HepG2 (cell line): ENCODE data around the gene ZNF582. TPM values are rescaled to one million over a fixed set of nuclear protein-coding genes. Genes with fewer than 3 reads are reported as not detected.
A peak's percentile ranks its signal among the peaks of the same experiment; 100 is the strongest.

ENCODE experiments used
- ARID2 ChIP-seq: sonication (generic); formaldehyde crosslinking; IDR thresholded peaks from 2 replicates; pipeline ENCODE4 v1.8.1; 2022; ENCODE audit warnings: mild to moderate bottlenecking, missing genetic modification reagents, borderline replicate concordance
- FOXA1 ChIP-seq, 2 experiments: fragments of 450-650 bp in 1 of 2; sonication (generic) in 1 of 2; formaldehyde crosslinking in 1 of 2; IDR thresholded peaks; 2 replicates each; pipeline versions ENCODE4 v1.4.0 to v1.6.1; 2016 to 2020; ENCODE audit warnings: missing genetic modification reagents in 1 of 2
- KIAA2018 ChIP-seq: sonication (generic); formaldehyde crosslinking; IDR thresholded peaks from 2 replicates; pipeline ENCODE4 v1.5.0; 2020; ENCODE audit warnings: mild to moderate bottlenecking, missing genetic modification reagents, borderline replicate concordance
- MEF2D ChIP-seq: sonication (generic); formaldehyde crosslinking; IDR thresholded peaks from 2 replicates; pipeline ENCODE4 v1.5.1; 2020; ENCODE audit warnings: mild to moderate bottlenecking, missing genetic modification reagents
- MIER3 ChIP-seq: IDR thresholded peaks from 2 replicates; pipeline ENCODE4 v1.6.1; 2016; ENCODE audit warnings: missing compliant biosample characterization, borderline replicate concordance
- SKI ChIP-seq: fragments of 450-650 bp; IDR thresholded peaks from one replicate; pipeline ENCODE4 v1.6.1; 2018; ENCODE audit warnings: mild to moderate bottlenecking; ENCODE audit not compliant: partially characterized antibody
- SMC3 ChIP-seq: IDR thresholded peaks from 2 replicates; pipeline ENCODE4 v1.6.1; 2011; ENCODE audit warnings: low read length, improper control_type of control experiment
- TBX2 ChIP-seq: sonication (generic); formaldehyde crosslinking; IDR thresholded peaks from 2 replicates; pipeline ENCODE4 v1.5.0; 2020; ENCODE audit warnings: missing genetic modification reagents, mild to moderate bottlenecking, borderline replicate concordance
- YEATS4 ChIP-seq: sonication (generic); formaldehyde crosslinking; IDR thresholded peaks from 2 replicates; pipeline ENCODE4 v1.4.0; 2020; ENCODE audit warnings: missing genetic modification reagents, borderline replicate concordance
- ZNF383 ChIP-seq: sonication (generic); formaldehyde crosslinking; IDR thresholded peaks from 2 replicates; pipeline ENCODE4 v1.4.0; 2020; ENCODE audit warnings: missing genetic modification reagents, mild to moderate bottlenecking, borderline replicate concordance
- ZNF652 ChIP-seq: IDR thresholded peaks from 2 replicates; pipeline ENCODE4 v1.6.1; 2016; ENCODE audit warnings: low read depth, borderline replicate concordance
- polyA plus RNA-seq, 8 experiments: library from polyadenylated mRNA; depleted of rRNA in 3 of 8; stranded (reverse) in 7 of 8; unstranded in 1 of 8; fragments of >200 nt; fragmentation: Illumina TruSeq in 4 of 8; extraction: Trizol in 4 of 8; gene quantifications; 2 replicates each; pipeline versions ENCODE4 v1.2.1 to v1.2.3, GENCODE V29; 2011 to 2016; ENCODE audit warnings: low read depth in 4 of 8, missing spikeins in 1 of 8, mixed read lengths in 1 of 8; ENCODE audit not compliant: insufficient read depth in 1 of 8
- total RNA-seq, 5 experiments: library from RNA; depleted of rRNA; stranded (reverse); fragments of >200 nt; fragmentation: Illumina TruSeq; extraction: Trizol; gene quantifications; 2 replicates each; pipeline ENCODE4 v1.2.3, GENCODE V29; 2016; ENCODE audit warnings: low read depth in 1 of 5
- TF ChIP-seq, protein P1 (sequence below): sonication (generic); formaldehyde crosslinking; IDR thresholded peaks from 2 replicates; pipeline ENCODE4 v1.4.0; 2020; ENCODE audit warnings: missing genetic modification reagents
- TF ChIP-seq, protein P2 (sequence below), 2 experiments: fragments of 450-650 bp in 1 of 2; sonication (generic) in 1 of 2; formaldehyde crosslinking; IDR thresholded peaks; 2 replicates each; pipeline versions ENCODE4 v1.5.0 to v1.8.0; 2020 to 2022; ENCODE audit warnings: mild to moderate bottlenecking in 1 of 2, missing genetic modification reagents in 1 of 2

The ZNF582 gene
- total and polyA plus RNA-seq, 2 of the 13 experiments (the other 11 are each of a cell fraction or from before 2014, with no cell fraction given) = 0.83 to 1.6 TPM

DNA sequence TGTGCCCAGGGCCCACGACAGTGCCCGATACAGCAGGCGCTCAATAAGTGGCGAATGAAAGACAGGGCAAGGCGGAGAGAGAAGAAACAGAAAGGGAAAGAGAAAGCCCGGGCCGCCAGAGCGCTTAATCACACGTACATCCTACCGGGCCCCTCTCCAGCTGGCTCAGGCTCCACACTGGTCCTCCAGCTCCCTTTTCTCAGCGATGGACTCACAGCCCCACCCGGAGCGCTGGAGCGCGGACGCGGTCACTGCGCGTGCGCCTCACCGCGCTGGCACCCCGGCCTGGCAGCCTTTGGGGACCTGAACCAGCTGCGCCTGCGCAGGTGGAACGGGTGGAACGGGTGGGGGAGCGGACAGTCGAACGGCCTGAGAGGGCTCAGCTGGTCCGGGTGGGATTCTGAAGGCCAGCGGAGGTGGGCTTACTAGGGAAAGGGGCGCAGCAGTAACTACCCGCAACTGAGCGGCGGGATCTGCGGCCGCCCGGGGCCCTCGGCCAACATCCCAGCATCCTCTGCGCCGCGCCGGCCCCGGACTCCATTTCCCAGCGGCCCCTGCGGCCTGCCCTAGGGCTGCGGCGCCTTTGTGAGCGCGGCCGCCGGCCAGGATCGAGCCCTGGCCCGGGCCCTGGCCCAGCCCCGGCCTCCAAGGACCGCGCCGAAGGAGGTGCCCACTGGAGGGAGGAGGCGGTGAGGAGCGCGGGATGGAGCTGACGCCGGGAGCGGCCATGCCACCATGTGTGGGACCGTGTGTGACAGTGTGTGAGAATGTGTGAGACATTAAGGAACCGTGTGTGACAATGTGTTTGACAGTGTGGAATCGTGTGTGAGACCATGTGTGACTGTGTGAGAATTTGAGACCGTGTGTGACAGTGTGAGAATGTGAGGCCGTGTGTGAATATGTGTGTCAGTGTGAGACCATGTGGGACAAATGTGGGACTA, 10.7 kb upstream of the ZNF582 start, which contains the start of gene ZNF583 (continued):
- TF ChIP-seq, protein P1, sequence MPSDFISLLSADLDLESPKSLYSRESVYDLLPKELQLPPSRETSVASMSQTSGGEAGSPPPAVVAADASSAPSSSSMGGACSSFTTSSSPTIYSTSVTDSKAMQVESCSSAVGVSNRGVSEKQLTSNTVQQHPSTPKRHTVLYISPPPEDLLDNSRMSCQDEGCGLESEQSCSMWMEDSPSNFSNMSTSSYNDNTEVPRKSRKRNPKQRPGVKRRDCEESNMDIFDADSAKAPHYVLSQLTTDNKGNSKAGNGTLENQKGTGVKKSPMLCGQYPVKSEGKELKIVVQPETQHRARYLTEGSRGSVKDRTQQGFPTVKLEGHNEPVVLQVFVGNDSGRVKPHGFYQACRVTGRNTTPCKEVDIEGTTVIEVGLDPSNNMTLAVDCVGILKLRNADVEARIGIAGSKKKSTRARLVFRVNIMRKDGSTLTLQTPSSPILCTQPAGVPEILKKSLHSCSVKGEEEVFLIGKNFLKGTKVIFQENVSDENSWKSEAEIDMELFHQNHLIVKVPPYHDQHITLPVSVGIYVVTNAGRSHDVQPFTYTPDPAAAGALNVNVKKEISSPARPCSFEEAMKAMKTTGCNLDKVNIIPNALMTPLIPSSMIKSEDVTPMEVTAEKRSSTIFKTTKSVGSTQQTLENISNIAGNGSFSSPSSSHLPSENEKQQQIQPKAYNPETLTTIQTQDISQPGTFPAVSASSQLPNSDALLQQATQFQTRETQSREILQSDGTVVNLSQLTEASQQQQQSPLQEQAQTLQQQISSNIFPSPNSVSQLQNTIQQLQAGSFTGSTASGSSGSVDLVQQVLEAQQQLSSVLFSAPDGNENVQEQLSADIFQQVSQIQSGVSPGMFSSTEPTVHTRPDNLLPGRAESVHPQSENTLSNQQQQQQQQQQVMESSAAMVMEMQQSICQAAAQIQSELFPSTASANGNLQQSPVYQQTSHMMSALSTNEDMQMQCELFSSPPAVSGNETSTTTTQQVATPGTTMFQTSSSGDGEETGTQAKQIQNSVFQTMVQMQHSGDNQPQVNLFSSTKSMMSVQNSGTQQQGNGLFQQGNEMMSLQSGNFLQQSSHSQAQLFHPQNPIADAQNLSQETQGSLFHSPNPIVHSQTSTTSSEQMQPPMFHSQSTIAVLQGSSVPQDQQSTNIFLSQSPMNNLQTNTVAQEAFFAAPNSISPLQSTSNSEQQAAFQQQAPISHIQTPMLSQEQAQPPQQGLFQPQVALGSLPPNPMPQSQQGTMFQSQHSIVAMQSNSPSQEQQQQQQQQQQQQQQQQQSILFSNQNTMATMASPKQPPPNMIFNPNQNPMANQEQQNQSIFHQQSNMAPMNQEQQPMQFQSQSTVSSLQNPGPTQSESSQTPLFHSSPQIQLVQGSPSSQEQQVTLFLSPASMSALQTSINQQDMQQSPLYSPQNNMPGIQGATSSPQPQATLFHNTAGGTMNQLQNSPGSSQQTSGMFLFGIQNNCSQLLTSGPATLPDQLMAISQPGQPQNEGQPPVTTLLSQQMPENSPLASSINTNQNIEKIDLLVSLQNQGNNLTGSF (CRISPR knock-in tag) = no peak; the same call in 1 of the 2 replicates
- no peak for TF ChIP-seq ZNF383 (CRISPR knock-in tag)
- no peak for TF ChIP-seq KIAA2018
- TF ChIP-seq, protein P2, sequence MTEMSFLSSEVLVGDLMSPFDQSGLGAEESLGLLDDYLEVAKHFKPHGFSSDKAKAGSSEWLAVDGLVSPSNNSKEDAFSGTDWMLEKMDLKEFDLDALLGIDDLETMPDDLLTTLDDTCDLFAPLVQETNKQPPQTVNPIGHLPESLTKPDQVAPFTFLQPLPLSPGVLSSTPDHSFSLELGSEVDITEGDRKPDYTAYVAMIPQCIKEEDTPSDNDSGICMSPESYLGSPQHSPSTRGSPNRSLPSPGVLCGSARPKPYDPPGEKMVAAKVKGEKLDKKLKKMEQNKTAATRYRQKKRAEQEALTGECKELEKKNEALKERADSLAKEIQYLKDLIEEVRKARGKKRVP (CRISPR knock-in tag; IDR thresholded peaks at IDR 0.05) = peak in 1 of 2 experiments; percentile 49; a peak in 1 of 4 replicates
- no peak for TF ChIP-seq SKI
- TF ChIP-seq MEF2D (CRISPR knock-in tag) = no peak; the same call in 1 of the 2 replicates
- no peak for TF ChIP-seq FOXA1 (IDR thresholded peaks at IDR 0.05)
- no peak for TF ChIP-seq FOXA1 (CRISPR knock-in tag; IDR thresholded peaks at IDR 0.05)
- TF ChIP-seq MIER3 (CRISPR knock-in tag) = no peak
- TF ChIP-seq ZNF652 (CRISPR knock-in tag) = no peak
- TF ChIP-seq YEATS4 (CRISPR knock-in tag) = peak; percentile 71; the same call in 1 of the 2 replicates
- no peak for TF ChIP-seq SMC3
- peak; percentile 43; the same call in 1 of the 2 replicates for TF ChIP-seq TBX2
- no peak for TF ChIP-seq ARID2 (CRISPR knock-in tag)
